WTC11 (cell line): Measurements from ENCODE around the gene SLC44A5. TPM values are rescaled to one million over a fixed set of nuclear protein-coding genes. Genes with fewer than 3 reads are reported as not detected.
A peak's percentile ranks its signal among the peaks of the same experiment; 100 is the strongest.

Source experiments
- ATAC-seq: fragments of 200-7000 bp; cut with Tn5 transposase; 2 replicates; pipeline ENCODE4 v1.10.0; 2021; ENCODE audit warnings: mild to moderate bottlenecking, moderate library complexity
- CTCF ChIA-PET: fragments of 300-600 bp; sonication (Branson Sonifier 250); formaldehyde crosslinking; loops from one replicate; lab custom pipeline; 2021; ENCODE audit warnings: antibody characterized with exemption; lab: Charles Lee
- POLR2A ChIA-PET: fragments of 350-600 bp; sonication (Branson Sonifier 250); formaldehyde crosslinking; loops from one replicate; lab custom pipeline; 2021; ENCODE audit warnings: antibody characterized with exemption; lab: Charles Lee
- DNase-seq: peaks from one replicate; pipeline ENCODE4 v3.0.0; 2021; ENCODE audit warnings: low spot score
- H3K27ac Mint-ChIP-seq: 2 replicates; pipeline ENCODE4 v1.8.0; 2021; ENCODE audit warnings: mixed read lengths
- H3K27me3 Mint-ChIP-seq: 2 replicates; pipeline ENCODE4 v1.8.0; 2021; ENCODE audit warnings: low read depth, mild to moderate bottlenecking, moderate library complexity, mixed read lengths
- H3K36me3 Mint-ChIP-seq: 2 replicates; pipeline ENCODE4 v1.8.0; 2021; ENCODE audit warnings: mixed read lengths
- H3K4me1 Mint-ChIP-seq: 2 replicates; pipeline ENCODE4 v1.8.0; 2022; ENCODE audit warnings: mixed read lengths
- H3K4me3 Mint-ChIP-seq: 2 replicates; pipeline ENCODE4 v1.8.0; 2021; ENCODE audit warnings: mild to moderate bottlenecking, moderate library complexity, mixed read lengths
- H3K9me3 Mint-ChIP-seq: 2 replicates; pipeline ENCODE4 v1.8.0; 2021; ENCODE audit warnings: mixed read lengths
- AFF4 ChIP-seq: sonication (generic); formaldehyde crosslinking; IDR thresholded peaks from 2 replicates; pipeline ENCODE4 v1.8.1; 2023; ENCODE audit warnings: mild to moderate bottlenecking, missing genetic modification reagents, borderline replicate concordance
- AR ChIP-seq: fragments of 250-450 bp; sonication (Bioruptor Pico); IDR thresholded peaks from 2 replicates; pipeline ENCODE4 v1.9.0; 2021; ENCODE audit warnings: mild to moderate bottlenecking
- CTCF ChIP-seq: fragments of 200-600 bp; IDR thresholded peaks from 2 replicates; pipeline ENCODE4 v1.8.0; 2022; ENCODE audit warnings: antibody characterized with exemption
- E2F4 ChIP-seq: sonication (generic); formaldehyde crosslinking; IDR thresholded peaks from 2 replicates; pipeline ENCODE4 v1.8.1; 2022; ENCODE audit warnings: low read depth, mild to moderate bottlenecking, moderate library complexity, missing genetic modification reagents, borderline replicate concordance
- MXD4 ChIP-seq: fragments of 250-450 bp; sonication (Bioruptor Pico); IDR thresholded peaks from 2 replicates; pipeline ENCODE4 v1.8.0; 2021; ENCODE audit warnings: mild to moderate bottlenecking, moderate library complexity, borderline replicate concordance
- NFYB ChIP-seq: sonication (generic); formaldehyde crosslinking; conservative IDR thresholded peaks from 2 replicates; pipeline ENCODE4 v1.8.0; 2022; ENCODE audit warnings: low read depth, missing genetic modification reagents
- NR2C2 ChIP-seq: sonication (generic); formaldehyde crosslinking; IDR thresholded peaks from 2 replicates; pipeline ENCODE4 v1.8.0; 2022; ENCODE audit warnings: mild to moderate bottlenecking, missing genetic modification reagents
- OVOL2 ChIP-seq: fragments of 250-450 bp; sonication (Bioruptor Pico); IDR thresholded peaks from 2 replicates; pipeline ENCODE4 v1.9.0; 2021; ENCODE audit warnings: mild to moderate bottlenecking, borderline replicate concordance
- PRRX2 ChIP-seq: fragments of 250-450 bp; sonication (Bioruptor Pico); IDR thresholded peaks from 2 replicates; pipeline ENCODE4 v1.8.0; 2021; ENCODE audit warnings: mild to moderate bottlenecking
- RELA ChIP-seq: sonication (generic); formaldehyde crosslinking; IDR thresholded peaks from 2 replicates; pipeline ENCODE4 v1.8.1; 2022; ENCODE audit warnings: missing genetic modification reagents, mild to moderate bottlenecking, borderline replicate concordance
- TEAD4 ChIP-seq: sonication (generic); formaldehyde crosslinking; IDR thresholded peaks from 2 replicates; pipeline ENCODE4 v1.8.0; 2022; ENCODE audit warnings: mild to moderate bottlenecking, missing genetic modification reagents
- TP53 ChIP-seq: sonication (generic); formaldehyde crosslinking; IDR thresholded peaks from 2 replicates; pipeline ENCODE4 v1.8.1; 2023; ENCODE audit warnings: mild to moderate bottlenecking, missing genetic modification reagents
- USF2 ChIP-seq: sonication (generic); formaldehyde crosslinking; IDR thresholded peaks from 2 replicates; pipeline ENCODE4 v1.8.1; 2023; ENCODE audit warnings: mild to moderate bottlenecking, missing genetic modification reagents, moderate library complexity
- ZBTB21 ChIP-seq: sonication (generic); formaldehyde crosslinking; IDR thresholded peaks from 2 replicates; pipeline ENCODE4 v1.8.1; 2023; ENCODE audit warnings: mild to moderate bottlenecking, missing genetic modification reagents, borderline replicate concordance
- ZNF232 ChIP-seq: sonication (generic); formaldehyde crosslinking; IDR thresholded peaks from 2 replicates; pipeline ENCODE4 v1.8.0; 2022; ENCODE audit warnings: mild to moderate bottlenecking, missing genetic modification reagents
- ZNF263 ChIP-seq: sonication (generic); formaldehyde crosslinking; IDR thresholded peaks from 2 replicates; pipeline ENCODE4 v1.8.1; 2022; ENCODE audit warnings: low read depth, mild to moderate bottlenecking, moderate library complexity, missing genetic modification reagents
- ZSCAN18 ChIP-seq: fragments of 250-450 bp; sonication (Bioruptor Pico); IDR thresholded peaks from 2 replicates; pipeline ENCODE4 v2.1.2; 2022; ENCODE audit warnings: mild to moderate bottlenecking, moderate library complexity
- total RNA-seq: library from RNA; stranded (reverse); gene quantifications from 3 replicates; pipeline ENCODE4 v1.2.3, GENCODE V29; 2021

Gene SLC44A5
- total RNA-seq, 1 experiment from 2014 or later, result 1.8 TPM

- TF ChIP-seq NR2C2 (CRISPR knock-in tag) (no peak), ZBTB21 (CRISPR knock-in tag) (no peak), MXD4 (CRISPR knock-in tag) (no peak), E2F4 (no peak), RELA (CRISPR knock-in tag) (no peak), PRRX2 (no peak), TEAD4 (CRISPR knock-in tag) (no peak), USF2 (CRISPR knock-in tag) (no peak), TP53 (CRISPR knock-in tag) (no peak), AFF4 (CRISPR knock-in tag) (no peak)
- TF ChIP-seq, all 79 proteins: peak for 0
Observed at GRCh38 chr1:75640137-75640536, 29.2 kb upstream of the SLC44A5 start (continued).

GRCh38 chr1:75632350-75632949 lies 21.5 kb upstream of the SLC44A5 start:
- Mint-ChIP-seq H3K9me3 (no peaks in the 10 kb centered on the region), H3K27me3 (no peaks in the 10 kb centered on the region), H3K27ac (no peak overlapping the region), H3K4me1 (peaks cover 24% of the 10 kb centered on the region), H3K36me3 (no peaks in the 10 kb centered on the region), H3K4me3 (no peak overlapping the region)
- DNase-seq (no peak), ATAC-seq (peak; percentile 76)
- ChIA-PET POLR2A (no interaction called here), CTCF (interaction anchor here (1.0 to 1.7 kb wide), 2 partner anchors 18 to 367 kb away, joined by 6 to 12 read pairs; no protein-coding TSS in a partner anchor)
- peak; percentile 28; the same call in 1 of the 2 replicates for TF ChIP-seq CTCF
- TF ChIP-seq AR (CRISPR knock-in tag), result no peak
- TF ChIP-seq ZNF232 (CRISPR knock-in tag), result no peak
- TF ChIP-seq TP53 (CRISPR knock-in tag), result no peak
- TF ChIP-seq NFYB (CRISPR knock-in tag), result no peak
- TF ChIP-seq ZSCAN18, result no peak
- no peak for TF ChIP-seq OVOL2 (CRISPR knock-in tag)
- no peak for TF ChIP-seq ZNF263 (CRISPR knock-in tag)
